Type B pancreatic cell (in vitro differentiated cells): Measurements from ENCODE around the gene CRKL. TPM values are rescaled to one million over a fixed set of nuclear protein-coding genes. Genes with fewer than 3 reads are reported as not detected.
"Not testable (repeated sequence)": the region's sequence is repeated elsewhere in the genome, so short reads cannot be mapped to it uniquely, and the experiment has no call there.

Source experiments
- DNase-seq: peaks from one replicate; pipeline ENCODE4 v3.0.0; 2021; ENCODE audit warnings: mixed read lengths; ENCODE audit not compliant: unreplicated experiment; ENCODE audit errors: extremely low spot score
- H3K27ac Mint-ChIP-seq: 2 replicates; pipeline ENCODE4 v1.8.0; 2021; ENCODE audit warnings: mild to moderate bottlenecking, mixed read lengths
- H3K27me3 Mint-ChIP-seq: 2 replicates; pipeline ENCODE4 v1.8.0; 2021; ENCODE audit warnings: mixed read lengths
- H3K36me3 Mint-ChIP-seq: 2 replicates; pipeline ENCODE4 v1.8.0; 2021; ENCODE audit warnings: mixed read lengths
- H3K4me1 Mint-ChIP-seq: one replicate; pipeline ENCODE4 v1.8.0; 2021; ENCODE audit warnings: mixed read lengths; ENCODE audit not compliant: unreplicated experiment
- H3K4me3 Mint-ChIP-seq: 2 replicates; pipeline ENCODE4 v1.8.0; 2021; ENCODE audit warnings: mild to moderate bottlenecking, mixed read lengths
- H3K9me3 Mint-ChIP-seq: 2 replicates; pipeline ENCODE4 v1.8.0; 2021; ENCODE audit warnings: mixed read lengths
- total RNA-seq: library from RNA; stranded (reverse); gene quantifications from 2 replicates; pipeline ENCODE4 v1.2.1, GENCODE V29; 2021; ENCODE audit warnings: low replicate concordance
- TF ChIP-seq, protein P1 (sequence below): fragments of 200-600 bp; sonication (generic); conservative IDR thresholded peaks from 2 replicates; pipeline ENCODE4 v1.5.0; 2021; ENCODE audit warnings: antibody characterized with exemption, mild to moderate bottlenecking

CRKL gene
- total RNA-seq, 1 donor from 2014 or later, result 78.1 TPM

DNA sequence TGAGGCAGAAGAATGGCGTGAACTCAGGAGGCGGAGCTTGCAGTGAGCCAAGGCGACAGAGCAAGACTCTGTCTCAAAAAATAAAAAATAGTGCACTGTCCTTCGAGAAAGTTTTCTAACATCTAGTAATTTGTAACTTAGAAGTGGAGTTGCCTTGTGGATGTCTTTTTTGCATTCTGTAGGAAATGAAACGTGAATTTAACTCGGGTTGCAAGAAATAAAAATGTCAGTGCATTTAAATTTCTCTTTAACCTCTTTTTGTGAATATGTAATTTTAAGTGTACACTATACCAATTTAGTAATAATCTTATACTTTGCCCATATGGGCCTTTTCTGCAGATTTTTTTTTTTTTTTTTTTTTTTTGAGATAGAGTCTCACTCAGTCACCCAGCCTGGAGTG lies 26.2 kb upstream of the CRKL start:
- Mint-ChIP-seq H3K4me1 (peaks cover 6% of the 10 kb centered on the region), H3K9me3 (no peaks in the 10 kb centered on the region), H3K36me3 (peaks cover 14% of the 10 kb centered on the region), H3K27me3 (no peaks in the 10 kb centered on the region), H3K27ac (no peak overlapping the region), H3K4me3 (no peak overlapping the region)
- TF ChIP-seq, protein P1, sequence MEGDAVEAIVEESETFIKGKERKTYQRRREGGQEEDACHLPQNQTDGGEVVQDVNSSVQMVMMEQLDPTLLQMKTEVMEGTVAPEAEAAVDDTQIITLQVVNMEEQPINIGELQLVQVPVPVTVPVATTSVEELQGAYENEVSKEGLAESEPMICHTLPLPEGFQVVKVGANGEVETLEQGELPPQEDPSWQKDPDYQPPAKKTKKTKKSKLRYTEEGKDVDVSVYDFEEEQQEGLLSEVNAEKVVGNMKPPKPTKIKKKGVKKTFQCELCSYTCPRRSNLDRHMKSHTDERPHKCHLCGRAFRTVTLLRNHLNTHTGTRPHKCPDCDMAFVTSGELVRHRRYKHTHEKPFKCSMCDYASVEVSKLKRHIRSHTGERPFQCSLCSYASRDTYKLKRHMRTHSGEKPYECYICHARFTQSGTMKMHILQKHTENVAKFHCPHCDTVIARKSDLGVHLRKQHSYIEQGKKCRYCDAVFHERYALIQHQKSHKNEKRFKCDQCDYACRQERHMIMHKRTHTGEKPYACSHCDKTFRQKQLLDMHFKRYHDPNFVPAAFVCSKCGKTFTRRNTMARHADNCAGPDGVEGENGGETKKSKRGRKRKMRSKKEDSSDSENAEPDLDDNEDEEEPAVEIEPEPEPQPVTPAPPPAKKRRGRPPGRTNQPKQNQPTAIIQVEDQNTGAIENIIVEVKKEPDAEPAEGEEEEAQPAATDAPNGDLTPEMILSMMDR, result no peak
- no peak for DNase-seq

DNA sequence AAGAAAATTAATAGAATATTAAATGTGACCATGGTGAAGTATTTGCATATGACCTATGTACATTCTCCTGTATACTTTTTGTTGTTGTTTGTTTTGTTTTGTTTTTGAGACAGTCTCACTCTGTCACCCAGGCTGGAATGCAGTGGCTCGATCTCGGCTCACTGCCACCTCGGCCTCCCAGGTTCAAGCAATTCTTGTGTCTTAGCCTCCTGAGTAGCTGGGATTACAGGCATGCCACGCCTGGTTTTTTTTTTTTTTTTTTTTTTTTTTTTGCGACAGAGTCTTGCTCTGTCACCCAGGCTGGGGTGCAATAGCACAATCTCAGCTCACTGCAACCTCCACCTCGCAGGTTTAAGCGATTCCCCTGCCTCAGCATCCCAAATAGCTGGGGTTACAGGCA lies 19.5 kb upstream of the CRKL start:
- not testable (repeated sequence) for H3K4me1 Mint-ChIP-seq, H3K9me3 Mint-ChIP-seq, H3K27me3 Mint-ChIP-seq, H3K27ac Mint-ChIP-seq, DNase-seq, H3K4me3 Mint-ChIP-seq, H3K36me3 Mint-ChIP-seq

DNA sequence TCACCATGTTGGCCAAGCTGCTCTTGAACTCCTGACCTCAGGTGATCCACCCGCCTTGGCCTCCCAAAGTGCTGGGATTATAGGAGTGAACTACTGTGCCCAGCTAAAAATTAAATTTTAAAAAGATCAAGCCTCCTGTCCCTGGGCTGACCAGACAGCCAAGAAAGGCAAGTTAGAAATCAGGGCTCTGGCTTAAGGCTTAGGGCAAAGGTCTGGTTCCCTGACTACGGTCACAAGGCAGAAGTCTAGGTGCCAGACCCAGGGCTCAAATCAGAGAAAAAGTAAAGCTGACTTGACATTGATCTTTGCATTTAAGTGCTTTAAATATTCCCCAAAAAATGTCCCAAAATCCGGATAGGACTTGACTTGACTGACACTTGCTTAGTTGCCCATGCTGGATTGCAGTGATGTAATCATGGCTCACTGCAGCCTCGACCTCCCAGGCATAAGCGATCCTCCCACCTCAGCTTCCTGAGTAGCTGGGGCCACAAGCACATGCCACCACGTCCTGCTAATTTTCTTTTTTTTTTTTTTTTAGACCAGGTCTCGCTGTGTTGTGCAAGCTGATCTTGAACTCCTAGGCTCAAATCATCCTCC lies 17.3 kb upstream of the CRKL start:
- Mint-ChIP-seq H3K9me3 (no peaks in the 10 kb centered on the region), H3K4me1 (no peaks in the 10 kb centered on the region), H3K27ac (no peak overlapping the region), H3K27me3 (no peaks in the 10 kb centered on the region), H3K4me3 (no peak overlapping the region), H3K36me3 (no peaks in the 10 kb centered on the region)
- TF ChIP-seq, protein P1, result no peak
- DNase-seq, result no peak

DNA sequence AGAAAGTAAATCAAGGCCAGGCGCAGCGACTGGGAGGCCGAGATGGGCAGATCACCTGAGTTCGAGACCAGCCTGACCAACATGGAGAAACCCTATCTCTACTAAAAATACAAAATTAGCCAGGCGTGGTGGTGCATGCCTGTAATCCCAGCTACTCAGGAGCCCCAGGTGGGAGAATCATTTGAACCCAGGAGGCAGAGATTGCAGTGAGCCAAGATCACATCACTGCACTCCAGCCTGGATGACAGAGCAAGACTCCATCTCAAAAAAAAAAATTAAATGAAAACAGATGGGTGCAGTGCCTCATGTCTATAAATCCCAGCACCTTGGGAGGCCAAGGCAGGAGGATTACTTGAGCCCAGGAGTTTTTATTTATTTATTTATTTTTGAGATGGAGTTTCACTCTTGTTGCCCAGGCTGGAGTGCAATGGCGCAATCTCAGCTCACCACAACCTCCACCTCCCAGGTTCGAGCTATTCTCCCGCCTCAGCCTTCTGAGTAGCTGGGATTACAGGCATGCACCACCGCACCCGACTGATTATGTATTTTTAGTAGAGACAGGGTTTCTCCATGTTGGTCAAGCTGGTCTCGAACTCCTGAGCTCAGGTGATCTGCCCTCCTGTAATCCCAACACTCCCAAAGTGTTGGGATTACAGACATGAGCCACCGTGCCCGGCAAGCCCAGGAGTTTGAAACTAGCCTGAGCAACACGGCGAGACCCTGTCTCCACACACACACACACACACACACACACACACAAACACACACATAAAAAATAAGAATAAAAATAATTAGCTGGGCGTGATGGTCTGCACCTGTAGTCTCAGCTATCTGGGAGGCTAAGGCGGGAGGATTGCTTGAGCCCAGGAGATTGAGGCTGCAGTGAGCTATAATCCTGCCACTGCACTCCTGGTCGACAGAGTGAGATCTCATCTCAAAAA lies 15.8 kb upstream of the CRKL start:
- H3K9me3 Mint-ChIP-seq, H3K27ac Mint-ChIP-seq, H3K4me1 Mint-ChIP-seq, H3K36me3 Mint-ChIP-seq, H3K27me3 Mint-ChIP-seq, H3K4me3 Mint-ChIP-seq, DNase-seq: not testable (repeated sequence)

DNA sequence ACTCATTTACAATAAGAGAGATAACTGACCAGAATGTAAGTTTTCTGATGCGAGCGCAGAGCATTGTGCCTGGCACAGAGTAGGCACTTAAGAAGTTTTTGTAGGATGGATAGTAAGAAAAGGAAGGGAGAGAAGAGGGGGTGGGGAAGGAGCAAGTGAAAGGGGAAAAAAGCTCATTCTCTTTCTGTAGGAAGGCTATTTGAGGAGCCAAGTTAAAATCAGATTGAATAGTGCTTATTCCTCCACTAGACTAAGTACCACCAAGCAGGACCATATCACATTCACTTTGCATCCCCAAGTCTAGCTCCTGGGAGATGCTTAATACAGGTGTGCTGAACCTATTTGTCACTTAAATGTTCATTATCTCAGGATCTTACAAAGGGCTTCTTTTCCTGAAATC lies 14.1 kb upstream of the CRKL start:
- H3K27me3 Mint-ChIP-seq, result peaks cover 4% of the 10 kb centered on the region
- H3K4me3 Mint-ChIP-seq, result no peak overlapping the region
- no peak overlapping the region for H3K27ac Mint-ChIP-seq
- H3K4me1 Mint-ChIP-seq, result no peaks in the 10 kb centered on the region
- TF ChIP-seq, protein P1, result no peak
- H3K9me3 Mint-ChIP-seq, result no peaks in the 10 kb centered on the region
- no peaks in the 10 kb centered on the region for H3K36me3 Mint-ChIP-seq
- DNase-seq, result no peak

DNA sequence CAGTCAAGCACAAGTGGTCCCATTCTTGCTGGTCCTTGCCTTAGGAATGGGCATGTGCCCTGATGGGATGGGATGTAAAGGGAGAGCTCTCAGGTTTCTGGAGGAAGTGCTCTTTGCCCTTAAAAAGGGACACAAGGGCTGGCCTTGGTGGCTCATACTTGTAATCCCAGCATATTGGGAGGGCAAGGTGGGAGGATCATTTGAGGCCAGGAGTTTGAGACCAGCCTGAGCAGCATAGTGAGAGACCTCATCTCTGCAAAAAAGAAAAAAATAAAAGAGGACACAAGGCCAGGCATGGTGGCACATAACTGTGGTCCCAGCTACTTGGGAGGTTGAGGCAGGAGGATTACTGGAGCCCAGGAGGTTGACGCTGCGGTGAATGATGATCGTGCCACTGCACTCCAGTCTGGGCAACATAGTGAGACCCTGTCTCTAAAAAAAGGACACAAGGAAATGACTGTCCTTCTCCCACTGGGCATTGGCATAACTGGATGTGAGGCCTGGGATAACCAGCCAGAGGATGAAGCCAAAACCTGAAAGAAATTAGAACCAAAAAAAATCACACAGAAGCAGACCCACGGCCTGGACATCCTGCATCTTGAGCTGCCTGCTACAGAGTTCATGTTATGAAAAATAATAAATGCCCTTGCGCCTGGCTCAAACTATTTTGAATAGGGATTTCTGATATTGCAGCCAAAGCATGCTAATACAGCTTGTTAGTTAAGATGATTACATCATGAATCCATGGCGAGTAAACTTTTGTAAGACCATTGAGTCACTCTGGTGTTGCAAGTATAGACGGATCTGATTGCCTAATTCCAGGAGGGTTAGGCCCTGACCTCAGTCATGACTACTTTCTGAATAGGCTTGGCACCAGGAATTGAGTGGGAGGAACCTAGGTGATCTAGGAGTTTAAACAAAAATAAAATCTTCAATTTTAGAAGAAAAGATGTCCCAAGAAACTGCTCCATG lies 12.9 kb upstream of the CRKL start:
- Mint-ChIP-seq H3K27me3 (peaks cover 4% of the 10 kb centered on the region), H3K27ac (no peak overlapping the region), H3K4me3 (no peak overlapping the region), H3K4me1 (no peaks in the 10 kb centered on the region), H3K36me3 (no peaks in the 10 kb centered on the region), H3K9me3 (no peaks in the 10 kb centered on the region)
- TF ChIP-seq, protein P1, result no peak
- DNase-seq, result no peak
